Adrenal gland (tissue), 5 donors: ENCODE results near the gene SEC24D.

Experiments
- POLR2A ChIP-seq, 2 donors: fragments of 450-650 bp; IDR thresholded peaks; one replicate each; pipeline ENCODE4 v1.6.1; 2017; ENCODE audit warnings: antibody characterized with exemption in 2 of 2, mild to moderate bottlenecking in 2 of 2, moderate library complexity in 1 of 2
- TF ChIP-seq, protein P1 (sequence below), 6 experiments: fragments of 450-650 bp in 4 of 6; fragments of 200-600 bp in 2 of 6; sonication (generic) in 1 of 6; IDR thresholded peaks; 1 replicate in 5 of 6; 2 replicates in 1 of 6; pipeline versions ENCODE4 v1.5.1 to v1.8.0; 2016 to 2021; ENCODE audit warnings: antibody characterized with exemption in 6 of 6, mild to moderate bottlenecking in 2 of 6, moderate library complexity in 1 of 6
- donor health status: DM: no; HTN: no; CAD: no.

DNA sequence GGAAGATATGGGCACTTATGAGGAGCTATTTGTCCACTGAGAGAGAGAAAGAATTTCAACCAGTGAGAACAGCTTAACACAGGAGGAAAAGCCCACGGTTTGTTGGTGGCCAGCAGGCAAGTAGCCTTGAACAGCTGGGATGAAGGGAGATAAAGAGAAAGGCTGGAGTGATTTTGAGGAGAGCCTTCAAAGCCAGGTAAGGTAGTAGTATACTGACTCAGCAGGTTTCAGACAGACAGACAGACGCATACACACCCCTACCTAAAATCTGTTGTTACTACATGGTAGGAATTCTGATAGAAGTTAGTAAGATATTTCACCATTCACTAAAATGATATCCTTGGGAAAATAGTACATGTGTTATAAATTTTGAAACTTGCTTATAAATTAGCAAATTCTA is 60.5 kb downstream of the SEC24D start:
- TF ChIP-seq, protein P1, sequence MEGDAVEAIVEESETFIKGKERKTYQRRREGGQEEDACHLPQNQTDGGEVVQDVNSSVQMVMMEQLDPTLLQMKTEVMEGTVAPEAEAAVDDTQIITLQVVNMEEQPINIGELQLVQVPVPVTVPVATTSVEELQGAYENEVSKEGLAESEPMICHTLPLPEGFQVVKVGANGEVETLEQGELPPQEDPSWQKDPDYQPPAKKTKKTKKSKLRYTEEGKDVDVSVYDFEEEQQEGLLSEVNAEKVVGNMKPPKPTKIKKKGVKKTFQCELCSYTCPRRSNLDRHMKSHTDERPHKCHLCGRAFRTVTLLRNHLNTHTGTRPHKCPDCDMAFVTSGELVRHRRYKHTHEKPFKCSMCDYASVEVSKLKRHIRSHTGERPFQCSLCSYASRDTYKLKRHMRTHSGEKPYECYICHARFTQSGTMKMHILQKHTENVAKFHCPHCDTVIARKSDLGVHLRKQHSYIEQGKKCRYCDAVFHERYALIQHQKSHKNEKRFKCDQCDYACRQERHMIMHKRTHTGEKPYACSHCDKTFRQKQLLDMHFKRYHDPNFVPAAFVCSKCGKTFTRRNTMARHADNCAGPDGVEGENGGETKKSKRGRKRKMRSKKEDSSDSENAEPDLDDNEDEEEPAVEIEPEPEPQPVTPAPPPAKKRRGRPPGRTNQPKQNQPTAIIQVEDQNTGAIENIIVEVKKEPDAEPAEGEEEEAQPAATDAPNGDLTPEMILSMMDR (IDR thresholded peaks at IDR 0.05), result no peak
- no peak for TF ChIP-seq POLR2A (IDR thresholded peaks at IDR 0.05)
